ENCODE results near the gene YTHDC2.

The YTHDC2 gene

DNA sequence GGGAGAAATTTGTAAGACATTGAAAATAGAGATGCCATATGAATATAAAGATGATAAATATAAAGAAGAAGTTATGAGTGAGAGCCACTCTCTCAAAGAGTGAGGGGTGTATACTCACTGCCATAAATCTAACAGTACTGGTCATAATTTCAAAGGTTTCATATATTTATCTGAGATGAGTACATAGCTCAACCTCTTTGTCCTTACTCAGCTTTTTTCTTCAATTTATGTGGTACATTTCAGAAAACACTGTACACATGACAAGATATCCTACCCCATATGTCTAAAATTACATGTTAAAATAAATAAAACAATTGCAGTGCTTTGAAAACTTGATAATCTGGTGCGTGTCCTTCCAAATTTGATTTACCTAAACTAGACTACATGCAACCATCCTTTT lies 20.0 kb upstream of the YTHDC2 start:
- Mint-ChIP-seq H3K36me3 (ENCODE audit: low read depth) (no peaks in the 10 kb centered on the region), H3K27ac (no peak overlapping the region), H3K4me3 (no peak overlapping the region)

DNA sequence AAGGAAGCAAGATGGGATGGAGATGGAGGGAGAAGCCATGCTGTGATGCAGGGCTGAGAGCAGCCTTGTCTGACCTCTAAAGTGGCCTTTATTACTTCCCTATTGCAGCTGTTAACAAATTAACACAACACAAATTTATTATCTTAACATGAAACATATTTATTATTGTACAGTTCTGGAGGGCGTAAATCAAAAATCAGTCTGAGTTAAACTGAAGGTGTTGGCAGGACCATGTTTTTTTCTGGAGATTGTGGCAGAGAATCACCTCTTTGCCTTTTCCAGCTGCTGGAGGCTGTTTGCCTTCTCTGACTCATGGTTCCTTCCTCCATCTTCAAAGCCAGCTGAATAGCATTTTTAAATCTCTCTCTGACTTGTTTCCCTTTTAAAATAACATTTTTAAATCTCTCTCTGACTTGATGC lies 18.1 kb upstream of the YTHDC2 start:
- no peak overlapping the region for H3K4me3 Mint-ChIP-seq
- no peaks in the 10 kb centered on the region for H3K4me1 Mint-ChIP-seq
- H3K9me3 Mint-ChIP-seq, result peaks cover 25% of the 10 kb centered on the region
- H3K36me3 Mint-ChIP-seq (ENCODE audit: low read depth), result no peaks in the 10 kb centered on the region
- no peak for TF ChIP-seq CTCF (IDR thresholded peaks at IDR 0.05; ENCODE audit: unreplicated experiment in 3 of 3)
- H3K27ac Mint-ChIP-seq, result no peak overlapping the region
- peaks cover 4% of the 10 kb centered on the region for H3K27me3 Mint-ChIP-seq (ENCODE audit: low read depth)

More for the DNA sequence above, 20.0 kb upstream of the YTHDC2 start:
- Mint-ChIP-seq H3K4me1 (no peaks in the 10 kb centered on the region), H3K27me3 (ENCODE audit: low read depth) (peaks cover 11% of the 10 kb centered on the region), H3K9me3 (peaks cover 24% of the 10 kb centered on the region)
- no peak for TF ChIP-seq CTCF (IDR thresholded peaks at IDR 0.05; ENCODE audit: unreplicated experiment in 3 of 3)

DNA sequence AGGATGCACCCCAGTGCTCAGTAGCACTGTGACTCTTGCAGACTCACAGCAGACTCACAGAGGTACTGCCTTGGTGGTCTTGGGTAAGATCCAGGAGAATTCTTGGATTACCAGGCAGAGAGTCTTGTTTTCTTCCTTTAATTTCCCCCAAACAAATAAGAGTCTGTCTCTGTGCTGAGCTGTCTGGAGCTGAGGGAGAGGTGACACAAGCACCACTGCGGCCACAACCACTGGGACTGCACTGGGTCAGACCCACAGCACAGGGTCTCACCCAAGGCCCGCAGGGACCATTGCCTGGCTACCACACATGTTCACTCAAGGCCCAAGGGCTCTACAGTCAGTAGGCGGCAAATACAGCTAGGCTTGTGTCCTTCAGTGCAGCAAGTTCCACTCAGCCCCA lies 11.4 kb upstream of the YTHDC2 start:
- Mint-ChIP-seq H3K36me3 (ENCODE audit: low read depth) (no peaks in the 10 kb centered on the region), H3K27me3 (ENCODE audit: low read depth) (peaks cover 8% of the 10 kb centered on the region), H3K4me3 (no peak overlapping the region), H3K27ac (no peak overlapping the region), H3K4me1 (no peaks in the 10 kb centered on the region), H3K9me3 (peaks cover 21% of the 10 kb centered on the region)
- no peak for TF ChIP-seq CTCF (IDR thresholded peaks at IDR 0.05; ENCODE audit: unreplicated experiment in 3 of 3)

GRCh38 chr5:113503146-113503545 lies 10.3 kb upstream of the YTHDC2 start:
- Mint-ChIP-seq H3K4me1 (no peaks in the 10 kb centered on the region), H3K36me3 (ENCODE audit: low read depth) (no peaks in the 10 kb centered on the region), H3K9me3 (peaks cover 21% of the 10 kb centered on the region), H3K27me3 (ENCODE audit: low read depth) (peaks cover 13% of the 10 kb centered on the region), H3K27ac (no peak overlapping the region), H3K4me3 (no peak overlapping the region)
- no peak for TF ChIP-seq CTCF (IDR thresholded peaks at IDR 0.05; ENCODE audit: unreplicated experiment in 3 of 3)

DNA sequence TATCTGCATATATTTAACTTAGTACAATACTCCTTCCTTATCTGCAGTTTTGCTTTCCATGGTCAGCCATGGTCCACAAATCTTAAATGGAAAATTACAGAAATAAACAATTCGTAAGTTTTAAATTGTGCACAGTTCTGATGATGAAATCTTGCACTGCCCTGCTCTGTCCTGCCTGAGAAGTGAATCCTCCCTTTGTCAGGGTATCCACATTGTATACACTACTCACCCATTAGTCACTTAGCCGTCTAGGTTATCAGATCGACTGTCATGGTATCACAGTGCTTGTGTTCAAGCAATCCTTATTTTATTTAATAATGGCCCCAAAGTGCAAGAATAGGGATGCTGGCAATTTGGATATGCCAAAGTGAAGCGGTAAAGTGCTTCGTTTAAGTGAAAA lies 8.3 kb upstream of the YTHDC2 start:
- peak overlapping the region in 1 of 3 experiments; percentile 32 for H3K27ac Mint-ChIP-seq
- TF ChIP-seq CTCF (IDR thresholded peaks at IDR 0.05; ENCODE audit: unreplicated experiment in 3 of 3), result no peak
- peaks cover 11% of the 10 kb centered on the region for H3K9me3 Mint-ChIP-seq
- no peaks in the 10 kb centered on the region for H3K4me1 Mint-ChIP-seq
- no peak overlapping the region for H3K4me3 Mint-ChIP-seq
- H3K27me3 Mint-ChIP-seq (ENCODE audit: low read depth), result peaks cover 13% of the 10 kb centered on the region
- no peaks in the 10 kb centered on the region for H3K36me3 Mint-ChIP-seq (ENCODE audit: low read depth)

GRCh38 chr5:113507601-113508000 lies 5.9 kb upstream of the YTHDC2 start:
- no peaks in the 10 kb centered on the region for H3K36me3 Mint-ChIP-seq (ENCODE audit: low read depth)
- H3K4me3 Mint-ChIP-seq, result no peak overlapping the region
- peaks cover 13% of the 10 kb centered on the region for H3K27me3 Mint-ChIP-seq (ENCODE audit: low read depth)
- peaks cover 7% of the 10 kb centered on the region for H3K4me1 Mint-ChIP-seq
- no peak overlapping the region for H3K27ac Mint-ChIP-seq
- no peaks in the 10 kb centered on the region for H3K9me3 Mint-ChIP-seq
- no peak for TF ChIP-seq CTCF (IDR thresholded peaks at IDR 0.05; ENCODE audit: unreplicated experiment in 3 of 3)

Measured in nephron (organoid).